GM21717 (cell line): Measurements from ENCODE around the gene CD109.

Experiments used
- ATAC-seq: cut with Tn5 transposase; IDR thresholded peaks from one replicate; pipeline ENCODE4 v1.9.1; 2021; ENCODE audit warnings: mild to moderate bottlenecking, moderate library complexity; ENCODE audit not compliant: unreplicated experiment

CD109 gene

GRCh38 chr6:73724389-73724788 is 28.4 kb downstream of the CD109 start:
- ATAC-seq, result no peak

- ATAC-seq, result peak; percentile 48
Observed at GRCh38 chr6:73725192-73725591, 29.2 kb downstream of the CD109 start.

- ATAC-seq, result no peak
Observed at GRCh38 chr6:73727114-73727513, 31.1 kb downstream of the CD109 start.

- peak; percentile 67 for ATAC-seq
Observed at GRCh38 chr6:73728548-73729205, 32.7 kb downstream of the CD109 start.

- no peak for ATAC-seq
Observed at GRCh38 chr6:73731285-73731684, 35.3 kb downstream of the CD109 start.

- ATAC-seq, result peak; percentile 73
Observed at GRCh38 chr6:73732845-73733675, 37.1 kb downstream of the CD109 start.

- ATAC-seq, result no peak
Observed at GRCh38 chr6:73733791-73734190, 37.8 kb downstream of the CD109 start.

- no peak for ATAC-seq
Observed at GRCh38 chr6:73734832-73735453, 38.9 kb downstream of the CD109 start.

- ATAC-seq, result no peak
Observed at GRCh38 chr6:73738367-73739028, 42.5 kb downstream of the CD109 start.

GRCh38 chr6:73739096-73739495 is 43.1 kb downstream of the CD109 start:
- no peak for ATAC-seq

- no peak for ATAC-seq
Observed at GRCh38 chr6:73742433-73742832, 46.4 kb downstream of the CD109 start.

- ATAC-seq, result no peak
Observed at GRCh38 chr6:73743081-73743480, 47.1 kb downstream of the CD109 start.

GRCh38 chr6:73743556-73743955 is 47.6 kb downstream of the CD109 start:
- no peak for ATAC-seq

GRCh38 chr6:73746787-73747186 is 50.8 kb downstream of the CD109 start:
- no peak for ATAC-seq

GRCh38 chr6:73747289-73747688 is 51.3 kb downstream of the CD109 start:
- peak; percentile 99 for ATAC-seq

- no peak for ATAC-seq
Observed at GRCh38 chr6:73752943-73753342, 56.9 kb downstream of the CD109 start.

GRCh38 chr6:73766040-73766439 is 70.0 kb downstream of the CD109 start:
- ATAC-seq, result no peak

GRCh38 chr6:73768558-73768957 is 72.6 kb downstream of the CD109 start:
- ATAC-seq, result no peak

GRCh38 chr6:73769976-73770375 is 74.0 kb downstream of the CD109 start:
- no peak for ATAC-seq

- ATAC-seq, result no peak
Observed at GRCh38 chr6:73774311-73774774, 78.3 kb downstream of the CD109 start.

- ATAC-seq, result no peak
Observed at GRCh38 chr6:73779943-73780342, 83.9 kb downstream of the CD109 start.
